ENCODE results near the gene GATA1. TPM values are rescaled to one million over a fixed set of nuclear protein-coding genes. Genes with fewer than 3 reads are reported as not detected.

GATA1 gene
- total RNA-seq, 1 experiment from 2014 or later, result not detected

DNA sequence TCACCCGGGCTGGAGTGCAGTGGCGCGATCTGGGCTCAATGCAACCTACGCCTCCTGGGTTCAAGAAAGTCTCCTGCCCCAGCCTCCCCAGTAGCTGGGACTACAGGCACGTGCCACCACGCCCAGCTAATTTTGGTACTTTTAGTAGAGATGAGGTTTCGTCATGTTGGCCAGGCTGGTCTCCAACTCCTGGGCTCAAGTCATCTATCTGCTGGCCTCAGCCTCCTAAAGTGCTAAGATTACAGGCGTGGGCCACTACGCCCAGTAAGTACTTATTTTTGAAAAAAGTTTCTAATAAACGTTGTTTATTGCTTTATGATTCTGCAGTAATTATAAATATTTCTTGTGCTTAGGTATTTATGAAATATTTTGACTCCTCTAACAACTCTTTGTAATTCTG, 53.3 kb downstream of the GATA1 start:
- DNase-seq (ENCODE audit: extremely low read depth, low read depth), result no peak

Small RNAs within 50 kb of the gene (small RNA-seq; reads per million reads assigned to genes)
- 0 to 0.12 reads per million in 2 experiments for gene RNU6-29P

Other genes with a start within 250 kb of the GATA1 start
- 6.9 and 7.2 TPM in 2 replicates for gene TBC1D25, start 246.9 kb upstream of the GATA1 start, total RNA-seq (2014; rRNA removed; shearing (Covaris generic))
- gene RBM3, start 212.1 kb upstream of the GATA1 start, total RNA-seq (2014; rRNA removed; shearing (Covaris generic)), result 304 and 352 TPM in 2 replicates
- gene WDR13, start 189.1 kb upstream of the GATA1 start, total RNA-seq (2014; rRNA removed; shearing (Covaris generic)), result 77.2 and 81.0 TPM in 2 replicates
- gene WAS, start 102.8 kb upstream of the GATA1 start, total RNA-seq (2014; rRNA removed; shearing (Covaris generic)), result 0.20 TPM in 1 of 2 replicates, not detected in the other
- 9.0 and 9.5 TPM in 2 replicates for gene SUV39H1, start 89.9 kb upstream of the GATA1 start, total RNA-seq (2014; rRNA removed; shearing (Covaris generic))
- gene GLOD5, start 24.8 kb upstream of the GATA1 start, total RNA-seq (2014; rRNA removed; shearing (Covaris generic)), result not detected in 2 replicates
- gene HDAC6, start 15.5 kb downstream of the GATA1 start, total RNA-seq (2014; rRNA removed; shearing (Covaris generic)), result 40.1 and 44.9 TPM in 2 replicates
- gene ERAS, start 39.9 kb downstream of the GATA1 start, total RNA-seq (2014; rRNA removed; shearing (Covaris generic)), result 0.10 TPM in 1 of 2 replicates, not detected in the other
- gene PCSK1N, start 49.0 kb downstream of the GATA1 start, total RNA-seq (2014; rRNA removed; shearing (Covaris generic)), result 7.5 and 8.1 TPM in 2 replicates
- gene TIMM17B, start 111.2 kb downstream of the GATA1 start, total RNA-seq (2014; rRNA removed; shearing (Covaris generic)), result 82.3 and 102 TPM in 2 replicates
- gene PQBP1, start 111.3 kb downstream of the GATA1 start, total RNA-seq (2014; rRNA removed; shearing (Covaris generic)), result 94.3 and 105 TPM in 2 replicates
- 22.8 and 25.9 TPM in 2 replicates for gene SLC35A2, start 125.1 kb downstream of the GATA1 start, total RNA-seq (2014; rRNA removed; shearing (Covaris generic))
- gene PIM2, start 132.4 kb downstream of the GATA1 start, total RNA-seq (2014; rRNA removed; shearing (Covaris generic)), result 19.3 and 21.4 TPM in 2 replicates
- 25.5 and 28.6 TPM in 2 replicates for gene OTUD5, start 171.0 kb downstream of the GATA1 start, total RNA-seq (2014; rRNA removed; shearing (Covaris generic))
- gene KCND1, start 185.3 kb downstream of the GATA1 start, total RNA-seq (2014; rRNA removed; shearing (Covaris generic)), result 0.58 and 0.72 TPM in 2 replicates
- 31.6 and 33.1 TPM in 2 replicates for gene GRIPAP1, start 215.7 kb downstream of the GATA1 start, total RNA-seq (2014; rRNA removed; shearing (Covaris generic))

All from NCI-H460 (cell line).